ENCODE results near the gene ANLN.
"Not testable (repeated sequence)": the region's sequence is repeated elsewhere in the genome, so short reads cannot be mapped to it uniquely, and the experiment has no call there.

Gene ANLN

DNA sequence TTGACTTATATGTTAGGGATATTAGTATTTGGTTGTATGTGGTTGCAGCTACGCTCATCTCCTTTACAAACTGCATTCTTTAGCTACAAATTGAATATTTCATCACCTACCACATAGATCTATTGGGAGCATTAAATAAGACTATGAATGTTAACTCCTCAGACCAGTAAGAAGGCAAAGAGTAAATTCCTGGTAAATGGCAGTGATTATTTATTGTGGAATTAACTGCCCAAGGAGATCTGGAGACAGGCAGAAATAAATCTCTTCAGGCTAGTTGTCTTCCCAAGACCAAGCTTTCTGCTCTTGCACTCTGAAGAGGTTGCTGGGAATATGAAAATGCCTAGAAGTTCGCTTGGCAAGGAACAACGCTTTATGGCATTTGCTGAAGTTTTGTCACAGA is 74.6 kb downstream of the ANLN start:
- no CpG with 5 or more reads among the region's 3 CpGs for WGBS, 2 experiments (ENCODE audit: insufficient coverage in 2 of 2)
- Histone ChIP-seq H3K4me3 (ENCODE audit: extremely low read depth, insufficient read depth, low read length, poor library complexity, severe bottlenecking) (no peak overlapping the region), H3K27ac (ENCODE audit: low read depth, low read length, severe bottlenecking) (no peak overlapping the region), H3K9me3 (ENCODE audit: control insufficient read depth, low read length) (peaks cover 3% of the 10 kb centered on the region), H3K4me1 (ENCODE audit: control insufficient read depth, insufficient read depth, low read length, poor library complexity, severe bottlenecking) (peaks cover 4% of the 10 kb centered on the region), H3K36me3 (ENCODE audit: control insufficient read depth, insufficient read depth, low read length) (no peaks in the 10 kb centered on the region)

GRCh38 chr7:36466001-36466400 is 76.3 kb downstream of the ANLN start:
- H3K4me1 ChIP-seq (ENCODE audit: control insufficient read depth, insufficient read depth, low read length, poor library complexity, severe bottlenecking); H3K27ac ChIP-seq (ENCODE audit: low read depth, low read length, severe bottlenecking); H3K4me3 ChIP-seq (ENCODE audit: extremely low read depth, insufficient read depth, low read length, poor library complexity, severe bottlenecking); H3K9me3 ChIP-seq (ENCODE audit: control insufficient read depth, low read length); H3K36me3 ChIP-seq (ENCODE audit: control insufficient read depth, insufficient read depth, low read length): not testable (repeated sequence)
- WGBS, 2 experiments (ENCODE audit: insufficient coverage in 2 of 2): 89 to 94% methylated on average over 2 to 5 of the region's 5 CpGs

- H3K36me3 ChIP-seq (ENCODE audit: control insufficient read depth, insufficient read depth, low read length): no peaks in the 10 kb centered on the region
- no peak overlapping the region for H3K27ac ChIP-seq (ENCODE audit: low read depth, low read length, severe bottlenecking)
- H3K4me1 ChIP-seq (ENCODE audit: control insufficient read depth, insufficient read depth, low read length, poor library complexity, severe bottlenecking): no peaks in the 10 kb centered on the region
- WGBS, 2 experiments (ENCODE audit: insufficient coverage in 2 of 2): 88 to 96% methylated on average over 2 of the region's 2 CpGs
- H3K4me3 ChIP-seq (ENCODE audit: extremely low read depth, insufficient read depth, low read length, poor library complexity, severe bottlenecking): no peak overlapping the region
- H3K9me3 ChIP-seq (ENCODE audit: control insufficient read depth, low read length): peaks cover 3% of the 10 kb centered on the region
These were observed 78.9 kb downstream of the ANLN start for GRCh38 chr7:36468370-36469101.

DNA sequence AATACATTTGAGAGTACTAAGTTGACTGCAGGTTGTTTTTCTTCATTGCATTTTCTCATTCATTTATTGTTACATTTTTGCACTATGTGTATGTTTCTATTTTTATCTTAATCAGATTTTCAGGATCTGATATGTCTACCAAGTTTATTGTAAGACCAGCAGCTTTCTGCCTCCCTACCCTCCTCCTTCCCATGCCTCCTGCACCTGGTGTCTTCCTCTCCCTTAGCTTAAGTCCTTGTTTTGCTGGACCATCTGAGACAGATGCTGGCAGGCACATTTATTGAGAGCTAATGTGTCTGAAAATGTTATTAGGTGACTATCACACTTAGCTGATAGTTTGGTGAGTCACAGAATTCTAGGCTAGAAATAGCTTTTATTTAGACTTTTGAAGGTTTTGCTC is 79.6 kb downstream of the ANLN start:
- peaks cover 7% of the 10 kb centered on the region for H3K4me1 ChIP-seq (ENCODE audit: control insufficient read depth, insufficient read depth, low read length, poor library complexity, severe bottlenecking)
- no peak overlapping the region for H3K4me3 ChIP-seq (ENCODE audit: extremely low read depth, insufficient read depth, low read length, poor library complexity, severe bottlenecking)
- H3K36me3 ChIP-seq (ENCODE audit: control insufficient read depth, insufficient read depth, low read length): no peaks in the 10 kb centered on the region
- no peak overlapping the region for H3K27ac ChIP-seq (ENCODE audit: low read depth, low read length, severe bottlenecking)
- peaks cover 3% of the 10 kb centered on the region for H3K9me3 ChIP-seq (ENCODE audit: control insufficient read depth, low read length)

DNA sequence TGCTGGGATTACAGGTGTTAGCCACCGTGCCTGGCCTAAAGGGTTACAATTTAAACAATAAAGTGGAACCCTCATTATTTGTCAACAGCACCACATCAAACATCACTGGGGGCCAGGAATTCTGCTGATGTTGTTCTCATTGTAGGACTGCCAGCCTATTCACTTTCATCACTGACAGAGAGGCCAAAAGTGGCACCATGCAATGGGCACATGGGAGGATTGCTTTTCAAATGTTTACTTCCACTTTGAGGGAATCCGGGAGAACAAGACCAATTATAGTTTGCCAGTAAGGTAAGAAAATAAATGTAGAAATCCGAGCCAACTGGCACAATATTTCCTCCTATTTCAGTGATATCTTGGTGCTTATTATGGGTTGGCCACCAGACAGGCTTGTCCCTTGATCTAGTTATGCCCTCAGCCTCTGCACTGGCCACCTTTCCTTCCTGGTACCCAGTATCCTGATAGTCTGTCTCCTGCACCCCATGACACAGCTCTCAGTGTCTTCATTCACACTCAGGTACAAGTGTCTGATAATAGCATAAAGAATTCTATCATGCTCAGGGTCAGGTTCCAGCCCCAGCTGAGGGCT is 82.6 kb downstream of the ANLN start:
- no peaks in the 10 kb centered on the region for H3K9me3 ChIP-seq (ENCODE audit: control insufficient read depth, low read length)
- 100% methylated on average over 1 of the region's 3 CpGs for WGBS, 2 experiments (ENCODE audit: insufficient coverage in 2 of 2)
- no peak overlapping the region for H3K27ac ChIP-seq (ENCODE audit: low read depth, low read length, severe bottlenecking)
- H3K36me3 ChIP-seq (ENCODE audit: control insufficient read depth, insufficient read depth, low read length): no peaks in the 10 kb centered on the region
- no peak overlapping the region for H3K4me3 ChIP-seq (ENCODE audit: extremely low read depth, insufficient read depth, low read length, poor library complexity, severe bottlenecking)
- peaks cover 15% of the 10 kb centered on the region for H3K4me1 ChIP-seq (ENCODE audit: control insufficient read depth, insufficient read depth, low read length, poor library complexity, severe bottlenecking)

DNA sequence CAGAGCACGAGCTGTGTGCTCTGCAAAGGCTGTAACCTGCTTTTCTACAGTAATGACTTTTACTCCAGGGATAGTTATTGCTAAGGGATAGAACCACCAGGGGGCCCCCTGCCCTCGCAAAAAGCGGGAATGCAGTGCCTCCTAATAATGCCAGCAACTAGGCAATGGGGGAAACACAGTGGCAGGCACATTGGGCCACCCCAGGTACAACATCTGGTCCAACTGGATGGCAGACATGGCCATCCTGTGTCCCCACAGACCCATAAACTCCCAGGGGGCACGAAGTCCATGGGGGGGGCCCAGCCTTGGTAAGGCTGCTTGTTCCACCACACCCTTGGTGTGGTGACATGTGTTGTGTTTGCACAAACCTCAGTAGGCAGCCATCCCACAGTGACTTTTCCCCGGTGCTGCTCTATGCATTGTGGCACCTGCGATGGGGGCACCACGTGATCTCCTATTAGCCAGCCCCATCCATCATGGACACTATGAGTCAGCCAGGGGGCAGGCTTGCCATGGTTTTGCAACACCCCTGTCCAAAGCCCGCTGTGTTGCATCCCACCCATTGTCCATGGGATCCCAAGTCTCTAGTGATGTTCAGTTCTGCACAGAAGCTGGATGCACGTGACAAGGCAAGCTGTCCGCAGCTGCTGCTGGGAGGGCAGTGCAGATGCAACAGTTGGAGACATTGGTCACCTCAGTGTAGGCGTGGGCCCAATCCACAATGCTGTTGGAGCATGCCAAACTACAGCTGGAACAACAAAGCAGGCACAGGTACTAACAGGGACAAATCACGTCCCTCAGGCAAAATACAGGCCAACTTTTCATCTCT is 84.0 kb downstream of the ANLN start:
- no peaks in the 10 kb centered on the region for H3K36me3 ChIP-seq (ENCODE audit: control insufficient read depth, insufficient read depth, low read length)
- no peak overlapping the region for H3K4me3 ChIP-seq (ENCODE audit: extremely low read depth, insufficient read depth, low read length, poor library complexity, severe bottlenecking)
- no peaks in the 10 kb centered on the region for H3K9me3 ChIP-seq (ENCODE audit: control insufficient read depth, low read length)
- H3K27ac ChIP-seq (ENCODE audit: low read depth, low read length, severe bottlenecking): peak overlapping the region; percentile 73
- H3K4me1 ChIP-seq (ENCODE audit: control insufficient read depth, insufficient read depth, low read length, poor library complexity, severe bottlenecking): peaks cover 15% of the 10 kb centered on the region
- WGBS, 2 experiments (ENCODE audit: insufficient coverage in 2 of 2): 75 to 76% methylated on average over 11 of the region's 12 CpGs

DNA sequence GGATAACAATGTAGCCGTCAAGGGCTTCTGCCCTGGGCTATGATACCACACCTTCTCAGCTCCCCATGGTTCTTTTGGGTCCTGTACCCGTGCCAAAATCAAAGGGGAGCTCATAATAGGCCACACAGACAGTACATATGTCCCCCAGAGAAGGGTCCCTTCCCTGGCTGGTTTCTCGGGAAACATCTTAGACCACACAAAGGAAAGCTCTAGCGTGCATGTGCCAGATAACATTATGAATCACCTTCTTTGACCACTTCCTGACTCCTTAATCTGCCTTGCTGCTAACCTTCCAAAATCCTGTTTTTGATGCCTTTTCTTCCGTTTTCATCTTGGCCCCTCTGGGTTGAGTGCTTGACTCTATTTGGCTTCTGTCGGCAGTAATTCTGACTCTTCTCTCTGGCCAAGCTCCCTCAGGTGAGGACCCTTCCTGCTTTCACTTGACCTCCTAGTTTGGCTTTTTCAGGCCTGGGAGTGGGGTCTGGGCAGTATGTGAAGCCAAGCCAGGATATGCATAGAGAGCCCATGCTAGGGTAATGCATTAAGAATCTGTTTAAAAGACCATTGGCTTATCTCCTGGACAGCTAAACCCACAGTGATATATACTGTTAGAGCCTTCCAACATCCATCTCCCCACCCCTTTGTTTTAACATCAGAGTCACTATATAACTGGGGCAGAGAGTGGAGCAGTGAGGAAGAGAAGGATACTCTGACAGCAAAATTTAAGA is 84.8 kb downstream of the ANLN start:
- no peak overlapping the region for H3K4me3 ChIP-seq (ENCODE audit: extremely low read depth, insufficient read depth, low read length, poor library complexity, severe bottlenecking)
- 84% methylated on average over 5 to 6 of the region's 6 CpGs for WGBS, 2 experiments (ENCODE audit: insufficient coverage in 2 of 2)
- H3K4me1 ChIP-seq (ENCODE audit: control insufficient read depth, insufficient read depth, low read length, poor library complexity, severe bottlenecking): peaks cover 15% of the 10 kb centered on the region
- H3K9me3 ChIP-seq (ENCODE audit: control insufficient read depth, low read length): no peaks in the 10 kb centered on the region
- no peaks in the 10 kb centered on the region for H3K36me3 ChIP-seq (ENCODE audit: control insufficient read depth, insufficient read depth, low read length)
- H3K27ac ChIP-seq (ENCODE audit: low read depth, low read length, severe bottlenecking): peak overlapping the region; percentile 73

- Histone ChIP-seq H3K36me3 (ENCODE audit: control insufficient read depth, insufficient read depth, low read length) (no peaks in the 10 kb centered on the region), H3K9me3 (ENCODE audit: control insufficient read depth, low read length) (no peaks in the 10 kb centered on the region), H3K27ac (ENCODE audit: low read depth, low read length, severe bottlenecking) (peak overlapping the region; percentile 73), H3K4me3 (ENCODE audit: extremely low read depth, insufficient read depth, low read length, poor library complexity, severe bottlenecking) (no peak overlapping the region), H3K4me1 (ENCODE audit: control insufficient read depth, insufficient read depth, low read length, poor library complexity, severe bottlenecking) (peaks cover 15% of the 10 kb centered on the region)
These were observed 85.3 kb downstream of the ANLN start for GRCh38 chr7:36475011-36475342.

GRCh38 chr7:36475381-36475780 is 85.7 kb downstream of the ANLN start:
- WGBS, 2 experiments (ENCODE audit: insufficient coverage in 2 of 2): no CpG with 5 or more reads among the region's 3 CpGs
- Histone ChIP-seq H3K36me3 (ENCODE audit: control insufficient read depth, insufficient read depth, low read length) (no peaks in the 10 kb centered on the region), H3K27ac (ENCODE audit: low read depth, low read length, severe bottlenecking) (no peak overlapping the region), H3K4me3 (ENCODE audit: extremely low read depth, insufficient read depth, low read length, poor library complexity, severe bottlenecking) (no peak overlapping the region), H3K9me3 (ENCODE audit: control insufficient read depth, low read length) (no peaks in the 10 kb centered on the region), H3K4me1 (ENCODE audit: control insufficient read depth, insufficient read depth, low read length, poor library complexity, severe bottlenecking) (peaks cover 15% of the 10 kb centered on the region)

DNA sequence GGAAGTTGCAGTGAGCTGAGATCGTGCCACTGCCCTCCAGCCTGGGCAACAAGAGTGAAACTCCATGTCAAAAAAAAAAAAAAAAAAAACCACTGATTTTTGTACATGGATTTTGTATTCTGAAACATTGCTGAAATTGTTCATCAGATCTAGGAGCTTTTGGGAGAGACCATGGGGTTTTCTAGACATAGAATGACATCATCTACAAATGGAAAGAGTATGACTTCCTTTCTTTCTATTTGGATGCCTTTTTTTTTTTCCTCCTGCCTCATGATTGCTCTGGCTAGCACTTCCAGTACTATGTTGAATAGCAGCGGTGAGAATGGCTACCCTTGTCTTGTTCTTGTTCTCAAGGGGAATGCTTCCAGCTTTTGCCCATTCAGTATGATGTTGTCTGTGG is 89.1 kb downstream of the ANLN start:
- Histone ChIP-seq H3K4me1 (ENCODE audit: control insufficient read depth, insufficient read depth, low read length, poor library complexity, severe bottlenecking) (peaks cover 14% of the 10 kb centered on the region), H3K27ac (ENCODE audit: low read depth, low read length, severe bottlenecking) (no peak overlapping the region), H3K4me3 (ENCODE audit: extremely low read depth, insufficient read depth, low read length, poor library complexity, severe bottlenecking) (no peak overlapping the region), H3K36me3 (ENCODE audit: control insufficient read depth, insufficient read depth, low read length) (no peaks in the 10 kb centered on the region), H3K9me3 (ENCODE audit: control insufficient read depth, low read length) (no peaks in the 10 kb centered on the region)
- 100% methylated on average over 1 of the region's 2 CpGs; no CpG with 5 or more reads in 1 of the 2 experiments for WGBS, 2 experiments (ENCODE audit: insufficient coverage in 2 of 2)
